ENCODE data around the gene ACADSB. TPM values are rescaled to one million over a fixed set of nuclear protein-coding genes. Genes with fewer than 3 reads are reported as not detected.

The ACADSB gene
- total and polyA plus RNA-seq, 8 donors, result 17.9 to 61.8 (median 22.9) TPM

DNA sequence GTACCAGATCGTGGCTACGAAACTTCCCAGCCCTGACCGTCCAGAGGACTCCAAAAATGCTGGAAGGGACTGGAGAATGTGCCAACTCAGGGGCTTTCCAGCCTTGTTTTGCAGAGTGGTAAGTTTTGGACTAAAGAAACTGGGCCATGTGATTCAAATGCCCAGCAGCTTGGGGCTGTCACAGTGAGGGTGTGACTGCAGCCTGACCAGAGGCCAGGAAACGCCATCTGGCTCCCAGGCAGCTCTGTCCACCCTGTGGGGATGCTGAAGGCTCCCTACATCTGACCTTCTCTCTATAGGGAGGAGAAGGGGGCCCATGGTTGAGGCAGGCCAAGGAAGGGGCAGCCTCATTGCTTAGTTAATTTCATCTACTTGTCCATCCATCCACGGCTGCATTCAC lies 65.4 kb downstream of the ACADSB start:
- DNase-seq (no peak), ATAC-seq (no peak)
- Histone ChIP-seq H3K27ac (no peak overlapping the region), H3K4me3 (no peak overlapping the region), H3K27me3 (peaks cover 0 to 13% of the 10 kb centered on the region in 2 donors), H3K36me3 (no peaks in the 10 kb centered on the region), H3K4me1 (no peaks in the 10 kb centered on the region), H3K9me3 (no peaks in the 10 kb centered on the region)
- TF ChIP-seq, protein P1, sequence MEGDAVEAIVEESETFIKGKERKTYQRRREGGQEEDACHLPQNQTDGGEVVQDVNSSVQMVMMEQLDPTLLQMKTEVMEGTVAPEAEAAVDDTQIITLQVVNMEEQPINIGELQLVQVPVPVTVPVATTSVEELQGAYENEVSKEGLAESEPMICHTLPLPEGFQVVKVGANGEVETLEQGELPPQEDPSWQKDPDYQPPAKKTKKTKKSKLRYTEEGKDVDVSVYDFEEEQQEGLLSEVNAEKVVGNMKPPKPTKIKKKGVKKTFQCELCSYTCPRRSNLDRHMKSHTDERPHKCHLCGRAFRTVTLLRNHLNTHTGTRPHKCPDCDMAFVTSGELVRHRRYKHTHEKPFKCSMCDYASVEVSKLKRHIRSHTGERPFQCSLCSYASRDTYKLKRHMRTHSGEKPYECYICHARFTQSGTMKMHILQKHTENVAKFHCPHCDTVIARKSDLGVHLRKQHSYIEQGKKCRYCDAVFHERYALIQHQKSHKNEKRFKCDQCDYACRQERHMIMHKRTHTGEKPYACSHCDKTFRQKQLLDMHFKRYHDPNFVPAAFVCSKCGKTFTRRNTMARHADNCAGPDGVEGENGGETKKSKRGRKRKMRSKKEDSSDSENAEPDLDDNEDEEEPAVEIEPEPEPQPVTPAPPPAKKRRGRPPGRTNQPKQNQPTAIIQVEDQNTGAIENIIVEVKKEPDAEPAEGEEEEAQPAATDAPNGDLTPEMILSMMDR (IDR thresholded peaks at IDR 0.05), result no peak
- intact Hi-C loops (cut with DNase I), result no loop called here

DNA sequence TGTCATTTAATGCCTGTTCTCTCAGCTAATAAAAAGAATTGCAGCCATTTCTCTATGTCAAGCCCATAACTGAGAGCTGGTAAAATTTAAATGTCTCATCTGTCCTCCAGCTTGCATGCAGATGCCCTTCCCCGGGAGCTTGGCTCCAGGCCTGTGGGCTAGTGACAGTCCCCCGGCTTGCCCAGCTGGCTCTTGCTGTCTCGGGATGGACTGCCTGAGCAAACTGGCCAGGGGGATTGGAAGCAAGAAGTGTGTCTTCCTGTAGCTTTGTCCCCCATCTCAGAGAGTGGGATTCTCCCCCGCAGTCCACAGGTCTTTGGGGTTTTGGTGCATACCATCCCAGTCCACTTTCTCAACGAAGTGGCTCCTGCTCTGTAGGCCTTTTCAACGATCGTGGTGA lies 73.1 kb downstream of the ACADSB start:
- intact Hi-C loops (cut with DNase I), result no loop called here
- DNase-seq, result no peak
- Histone ChIP-seq H3K27ac (no peak overlapping the region), H3K4me3 (no peak overlapping the region), H3K4me1 (no peaks in the 10 kb centered on the region), H3K9me3 (no peaks in the 10 kb centered on the region), H3K27me3 (peaks cover 0 to 26% of the 10 kb centered on the region in 2 donors), H3K36me3 (no peaks in the 10 kb centered on the region)
- no peak for ATAC-seq
- TF ChIP-seq, protein P1 (IDR thresholded peaks at IDR 0.05), result no peak

DNA sequence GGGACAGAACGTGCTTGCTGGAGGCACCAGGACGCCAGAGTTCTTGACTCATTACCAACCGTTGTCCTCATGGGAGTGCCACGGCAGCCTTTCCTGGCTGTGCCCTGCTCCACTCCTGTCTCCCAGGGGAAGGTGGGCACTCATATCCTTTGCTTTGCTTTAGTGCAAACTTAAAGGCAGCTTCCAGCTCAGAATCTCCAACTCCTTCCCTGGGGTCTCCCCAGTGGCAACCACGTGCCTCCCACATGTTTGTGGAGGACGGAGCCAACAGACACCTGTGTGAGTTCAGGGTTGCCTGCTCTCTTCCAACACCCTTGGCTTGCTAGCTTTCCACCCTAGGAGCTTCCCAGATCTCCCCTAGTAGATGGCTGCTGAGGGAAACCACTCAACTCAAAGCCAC lies 75.0 kb downstream of the ACADSB start:
- no peak for DNase-seq
- no peaks in the 10 kb centered on the region for H3K9me3 ChIP-seq
- intact Hi-C loops (cut with DNase I), result no loop called here
- no peaks in the 10 kb centered on the region for H3K36me3 ChIP-seq
- H3K27ac ChIP-seq, result no peak overlapping the region
- no peak for ATAC-seq
- TF ChIP-seq, protein P1 (IDR thresholded peaks at IDR 0.05), result no peak
- no peaks in the 10 kb centered on the region for H3K4me1 ChIP-seq
- peaks cover 0 to 17% of the 10 kb centered on the region in 2 donors for H3K27me3 ChIP-seq
- no peak overlapping the region for H3K4me3 ChIP-seq

GRCh38 chr10:123086281-123086680 lies 77.5 kb downstream of the ACADSB start:
- TF ChIP-seq, protein P1 (IDR thresholded peaks at IDR 0.05), result no peak
- Histone ChIP-seq H3K4me1 (no peaks in the 10 kb centered on the region), H3K27me3 (peaks cover 0 to 12% of the 10 kb centered on the region in 2 donors), H3K36me3 (no peaks in the 10 kb centered on the region), H3K4me3 (no peak overlapping the region), H3K9me3 (no peaks in the 10 kb centered on the region), H3K27ac (no peak overlapping the region)
- no peak for DNase-seq
- ATAC-seq, result no peak
- intact Hi-C loops (cut with DNase I), result no loop called here

DNA sequence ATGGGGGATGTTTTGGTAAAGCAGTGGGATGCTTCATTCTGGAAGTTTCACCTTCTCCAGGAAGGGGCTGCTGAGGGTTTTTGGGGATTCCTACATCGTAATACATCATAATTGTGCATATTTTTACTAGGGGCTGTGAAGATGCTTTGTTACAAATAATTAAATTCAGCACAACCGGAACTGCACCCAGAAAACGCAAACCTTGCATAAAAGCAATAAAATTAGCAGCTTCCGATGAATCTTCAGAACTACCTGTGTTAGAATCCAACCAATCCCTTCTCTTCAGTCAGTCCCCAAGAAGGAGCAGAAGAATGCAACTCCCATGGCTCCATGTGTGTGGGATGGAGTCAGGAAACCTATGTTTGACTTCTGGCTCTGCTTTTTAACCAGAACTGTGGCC lies 78.5 kb downstream of the ACADSB start:
- DNase-seq (no peak), ATAC-seq (no peak)
- H3K9me3 ChIP-seq, result no peaks in the 10 kb centered on the region
- intact Hi-C loops (cut with DNase I), result no loop called here
- H3K27me3 ChIP-seq, result peaks cover 0 to 11% of the 10 kb centered on the region in 2 donors
- no peak overlapping the region for H3K27ac ChIP-seq
- TF ChIP-seq, protein P1 (IDR thresholded peaks at IDR 0.05), result no peak
- H3K4me1 ChIP-seq, result no peaks in the 10 kb centered on the region
- H3K36me3 ChIP-seq, result no peaks in the 10 kb centered on the region
- H3K4me3 ChIP-seq, result no peak overlapping the region
